ENCODE results near the gene DEFB108B. TPM values are rescaled to one million over a fixed set of nuclear protein-coding genes. Genes with fewer than 3 reads are reported as not detected.
A peak's percentile ranks its signal among the peaks of the same experiment; 100 is the strongest.
"Not testable (repeated sequence)": the region's sequence is repeated elsewhere in the genome, so short reads cannot be mapped to it uniquely, and the experiment has no call there.

DEFB108B gene
- polyA plus RNA-seq, 1 donor: not detected

DNA sequence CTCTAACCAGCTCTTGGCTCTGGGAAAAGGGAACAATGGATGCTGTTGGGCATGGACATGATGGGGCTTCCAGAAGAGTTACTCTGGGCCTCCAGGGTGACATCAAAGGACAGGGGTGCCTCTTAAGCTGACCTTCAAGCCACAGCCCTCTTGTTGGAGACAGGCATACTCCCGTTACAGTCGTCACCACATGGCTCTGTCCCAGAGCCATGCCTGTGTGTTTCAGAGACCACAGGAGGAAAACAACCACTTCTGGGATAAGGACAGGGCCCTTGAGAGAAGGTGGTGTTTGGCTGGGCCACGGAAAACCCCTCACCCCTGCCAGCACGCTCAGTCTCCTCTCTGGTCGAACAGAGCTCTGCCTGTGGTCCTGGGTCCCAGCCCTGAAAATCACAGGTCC is 37.8 kb upstream of the DEFB108B start:
- DNase-seq; H3K4me1 ChIP-seq (ENCODE audit: control insufficient read depth, insufficient read depth, low read length); H3K27ac ChIP-seq (ENCODE audit: low read length); H3K27me3 ChIP-seq (ENCODE audit: control insufficient read depth, insufficient read depth, low read length); H3K9me3 ChIP-seq (ENCODE audit: control insufficient read depth, low read depth, low read length); H3K4me3 ChIP-seq (ENCODE audit: low read length); H3K36me3 ChIP-seq (ENCODE audit: control insufficient read depth, insufficient read depth, low read length): not testable (repeated sequence)
- no CpG with 5 or more reads among the region's 5 CpGs for WGBS (ENCODE audit: insufficient coverage, low lambda C conversion rate)

DNA sequence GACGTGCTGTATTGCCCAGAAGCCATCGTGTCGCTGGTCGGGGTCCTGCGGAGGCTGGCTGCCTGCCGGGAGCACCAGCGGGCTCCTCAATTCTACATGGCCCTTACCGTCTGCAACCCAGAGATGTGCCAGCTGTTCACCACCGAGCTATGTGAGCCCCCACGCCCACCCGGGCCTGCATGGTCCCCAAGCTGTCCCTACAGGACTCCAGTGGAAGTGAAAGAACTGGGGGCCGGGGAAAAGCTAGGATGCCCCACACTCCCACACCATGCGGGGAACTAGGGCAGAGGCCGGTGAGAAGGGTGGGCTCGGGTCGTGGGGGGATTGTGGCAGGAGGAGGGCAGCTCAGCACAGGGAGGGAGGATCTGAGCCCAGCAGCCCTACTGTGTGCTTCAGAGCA is 37.0 kb upstream of the DEFB108B start:
- not testable (repeated sequence) for H3K27me3 ChIP-seq (ENCODE audit: control insufficient read depth, insufficient read depth, low read length); DNase-seq; H3K4me1 ChIP-seq (ENCODE audit: control insufficient read depth, insufficient read depth, low read length); H3K4me3 ChIP-seq (ENCODE audit: low read length); H3K36me3 ChIP-seq (ENCODE audit: control insufficient read depth, insufficient read depth, low read length); H3K27ac ChIP-seq (ENCODE audit: low read length); H3K9me3 ChIP-seq (ENCODE audit: control insufficient read depth, low read depth, low read length)
- WGBS (ENCODE audit: insufficient coverage, low lambda C conversion rate): no CpG with 5 or more reads among the region's 16 CpGs

GRCh38 chr11:71796781-71797180 is 36.2 kb upstream of the DEFB108B start:
- H3K27me3 ChIP-seq (ENCODE audit: control insufficient read depth, insufficient read depth, low read length); H3K36me3 ChIP-seq (ENCODE audit: control insufficient read depth, insufficient read depth, low read length); H3K4me1 ChIP-seq (ENCODE audit: control insufficient read depth, insufficient read depth, low read length); DNase-seq; H3K9me3 ChIP-seq (ENCODE audit: control insufficient read depth, low read depth, low read length); H3K4me3 ChIP-seq (ENCODE audit: low read length); H3K27ac ChIP-seq (ENCODE audit: low read length): not testable (repeated sequence)
- no CpG with 5 or more reads among the region's 9 CpGs for WGBS (ENCODE audit: insufficient coverage, low lambda C conversion rate)

DNA sequence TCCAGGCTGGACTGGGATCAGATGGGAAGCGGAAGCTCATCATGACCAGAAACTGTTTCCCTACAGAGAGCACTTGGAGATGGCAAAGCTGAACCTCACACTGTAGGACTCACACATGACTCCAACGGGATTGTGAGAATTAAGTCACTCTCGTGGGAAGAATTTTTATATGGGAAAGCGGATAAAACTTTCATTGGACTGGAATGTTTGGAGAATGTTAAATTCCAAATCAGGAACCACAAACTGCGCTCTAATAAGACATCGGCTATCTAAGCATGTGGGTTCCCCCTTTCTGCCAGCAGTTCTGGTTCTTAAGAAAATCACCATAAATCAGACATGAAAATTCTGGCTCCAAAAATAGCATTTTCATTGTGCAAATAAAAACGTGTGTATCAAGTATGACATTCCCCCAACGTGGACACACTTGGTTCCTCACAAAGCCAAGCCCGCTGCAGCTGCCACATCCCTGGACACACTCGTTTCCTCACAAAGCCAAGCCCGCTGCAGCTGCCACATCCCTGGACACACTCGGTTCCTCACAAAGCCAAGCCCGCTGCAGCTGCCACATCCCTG is 33.4 kb upstream of the DEFB108B start:
- not testable (repeated sequence) for H3K27ac ChIP-seq (ENCODE audit: low read length); H3K9me3 ChIP-seq (ENCODE audit: control insufficient read depth, low read depth, low read length); H3K27me3 ChIP-seq (ENCODE audit: control insufficient read depth, insufficient read depth, low read length); DNase-seq; H3K36me3 ChIP-seq (ENCODE audit: control insufficient read depth, insufficient read depth, low read length); H3K4me1 ChIP-seq (ENCODE audit: control insufficient read depth, insufficient read depth, low read length); H3K4me3 ChIP-seq (ENCODE audit: low read length)
- 100% methylated on average over 2 of the region's 13 CpGs for WGBS (ENCODE audit: insufficient coverage, low lambda C conversion rate)

DNA sequence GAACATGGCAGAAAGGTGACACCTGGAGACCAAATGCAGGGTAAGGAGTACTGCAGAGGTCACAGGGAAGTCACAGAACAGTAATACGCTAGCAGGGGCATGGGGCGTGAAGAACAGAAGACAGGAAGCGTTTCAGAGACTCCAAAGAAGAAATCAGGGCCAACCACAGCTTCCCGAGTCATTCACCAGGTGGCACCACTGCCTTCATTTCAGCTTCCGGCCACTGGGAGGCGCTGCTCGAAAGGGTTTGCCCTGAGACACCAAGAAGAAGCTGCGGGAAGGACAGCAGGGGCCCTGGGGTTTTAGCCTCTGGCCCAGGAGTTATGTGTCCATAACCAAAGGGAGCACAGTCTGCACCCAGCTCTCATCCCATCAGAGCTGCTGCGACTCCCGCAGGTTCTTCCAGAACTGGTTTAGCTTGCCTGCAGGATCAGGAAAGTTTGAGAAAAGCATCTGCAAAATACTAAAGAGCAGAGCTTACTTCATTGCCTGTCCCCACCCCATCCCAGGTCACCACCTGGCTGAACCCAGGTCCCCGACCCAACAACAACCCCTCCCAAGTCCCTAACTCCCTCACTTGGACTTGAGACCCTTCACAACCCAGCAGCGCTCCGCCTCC is 32.6 kb upstream of the DEFB108B start:
- not testable (repeated sequence) for H3K36me3 ChIP-seq (ENCODE audit: control insufficient read depth, insufficient read depth, low read length); H3K27ac ChIP-seq (ENCODE audit: low read length); H3K27me3 ChIP-seq (ENCODE audit: control insufficient read depth, insufficient read depth, low read length); H3K4me1 ChIP-seq (ENCODE audit: control insufficient read depth, insufficient read depth, low read length); H3K9me3 ChIP-seq (ENCODE audit: control insufficient read depth, low read depth, low read length); H3K4me3 ChIP-seq (ENCODE audit: low read length)
- DNase-seq: peak; percentile 41 to 48
- no CpG with 5 or more reads among the region's 13 CpGs for WGBS (ENCODE audit: insufficient coverage, low lambda C conversion rate)

- no CpG with 5 or more reads among the region's 2 CpGs for WGBS (ENCODE audit: insufficient coverage, low lambda C conversion rate)
- not testable (repeated sequence) for H3K9me3 ChIP-seq (ENCODE audit: control insufficient read depth, low read depth, low read length); H3K4me3 ChIP-seq (ENCODE audit: low read length); H3K27me3 ChIP-seq (ENCODE audit: control insufficient read depth, insufficient read depth, low read length); DNase-seq; H3K27ac ChIP-seq (ENCODE audit: low read length); H3K36me3 ChIP-seq (ENCODE audit: control insufficient read depth, insufficient read depth, low read length); H3K4me1 ChIP-seq (ENCODE audit: control insufficient read depth, insufficient read depth, low read length)
Observed at GRCh38 chr11:71801026-71801425, 32.0 kb upstream of the DEFB108B start.

GRCh38 chr11:71802874-71803273 is 30.1 kb upstream of the DEFB108B start:
- DNase-seq; H3K27me3 ChIP-seq (ENCODE audit: control insufficient read depth, insufficient read depth, low read length); H3K9me3 ChIP-seq (ENCODE audit: control insufficient read depth, low read depth, low read length); H3K4me1 ChIP-seq (ENCODE audit: control insufficient read depth, insufficient read depth, low read length); H3K4me3 ChIP-seq (ENCODE audit: low read length); H3K27ac ChIP-seq (ENCODE audit: low read length); H3K36me3 ChIP-seq (ENCODE audit: control insufficient read depth, insufficient read depth, low read length): not testable (repeated sequence)
- WGBS (ENCODE audit: insufficient coverage, low lambda C conversion rate): 100% methylated on average over 1 of the region's 7 CpGs

- not testable (repeated sequence) for H3K4me3 ChIP-seq (ENCODE audit: low read length); H3K27me3 ChIP-seq (ENCODE audit: control insufficient read depth, insufficient read depth, low read length); H3K36me3 ChIP-seq (ENCODE audit: control insufficient read depth, insufficient read depth, low read length); H3K4me1 ChIP-seq (ENCODE audit: control insufficient read depth, insufficient read depth, low read length); H3K9me3 ChIP-seq (ENCODE audit: control insufficient read depth, low read depth, low read length); H3K27ac ChIP-seq (ENCODE audit: low read length); DNase-seq
- WGBS (ENCODE audit: insufficient coverage, low lambda C conversion rate): no CpG with 5 or more reads among the region's 9 CpGs
Observed at GRCh38 chr11:71804158-71804947, 28.6 kb upstream of the DEFB108B start.

DNA sequence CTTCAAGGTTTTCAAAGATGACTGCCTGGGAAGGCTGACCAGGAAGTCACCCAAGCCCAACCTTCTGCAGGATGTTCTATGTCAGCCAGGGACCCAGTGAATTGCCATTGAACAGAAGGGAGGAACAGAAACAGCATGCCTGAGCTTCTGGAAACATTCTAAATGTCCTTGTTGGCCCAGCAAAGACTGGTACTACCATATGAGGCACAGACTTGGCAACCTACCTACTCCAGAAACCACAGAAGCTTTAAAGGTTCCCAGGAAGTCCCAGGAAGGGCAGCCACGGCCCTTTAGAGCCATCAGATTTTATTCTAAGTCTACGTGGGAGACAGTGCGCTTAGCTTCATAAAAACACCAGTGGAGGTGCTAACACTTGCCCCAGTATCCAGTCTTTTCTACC is 20.5 kb upstream of the DEFB108B start:
- DNase-seq; H3K4me3 ChIP-seq (ENCODE audit: low read length); H3K27me3 ChIP-seq (ENCODE audit: control insufficient read depth, insufficient read depth, low read length); H3K36me3 ChIP-seq (ENCODE audit: control insufficient read depth, insufficient read depth, low read length); H3K9me3 ChIP-seq (ENCODE audit: control insufficient read depth, low read depth, low read length); H3K4me1 ChIP-seq (ENCODE audit: control insufficient read depth, insufficient read depth, low read length); H3K27ac ChIP-seq (ENCODE audit: low read length): not testable (repeated sequence)
- no CpG with 5 or more reads among the region's 3 CpGs for WGBS (ENCODE audit: insufficient coverage, low lambda C conversion rate)

GRCh38 chr11:71813481-71814355 is 19.3 kb upstream of the DEFB108B start:
- H3K4me1 ChIP-seq (ENCODE audit: control insufficient read depth, insufficient read depth, low read length); H3K9me3 ChIP-seq (ENCODE audit: control insufficient read depth, low read depth, low read length); H3K27me3 ChIP-seq (ENCODE audit: control insufficient read depth, insufficient read depth, low read length); H3K36me3 ChIP-seq (ENCODE audit: control insufficient read depth, insufficient read depth, low read length); H3K27ac ChIP-seq (ENCODE audit: low read length): not testable (repeated sequence)
- WGBS (ENCODE audit: insufficient coverage, low lambda C conversion rate): no CpG with 5 or more reads among the region's 46 CpGs
- H3K4me3 ChIP-seq (ENCODE audit: low read length): peak overlapping the region; percentile 54
- peak; percentile 57 to 67 for DNase-seq

All from large intestine (tissue), 3 donors.